ENCODE data around the gene KCNAB2. TPM values are rescaled to one million over a fixed set of nuclear protein-coding genes. Genes with fewer than 3 reads are reported as not detected.

The KCNAB2 gene
- total RNA-seq, 2 donors from 2014 or later: 2.0 to 5.5 TPM

- 87% methylated on average over 14 of the region's 14 CpGs for WGBS
These were observed 2.6 kb downstream of the KCNAB2 start for GRCh38 chr1:6048179-6048867.

GRCh38 chr1:6049419-6049818 lies 3.7 kb downstream of the KCNAB2 start:
- Histone ChIP-seq H3K4me3 (no peak overlapping the region), H3K36me3 (no peaks in the 10 kb centered on the region), H3K9me3 (no peaks in the 10 kb centered on the region), H3K27me3 (replicated peaks; ENCODE audit: insufficient read depth) (no peaks in the 10 kb centered on the region), H3K4me1 (replicated peaks) (peaks cover 7% of the 10 kb centered on the region), H3K27ac (no peak overlapping the region)
- WGBS: 89% methylated on average over 6 of the region's 6 CpGs
- no peak for TF ChIP-seq CTCF (IDR thresholded peaks at IDR 0.05)
- TF ChIP-seq POLR2A (IDR thresholded peaks at IDR 0.05): no peak
- TF ChIP-seq POLR2AphosphoS5 (IDR thresholded peaks at IDR 0.05): no peak
- intact Hi-C loops (cut with DNase I): no loop called here
- DNase-seq (ENCODE audit: low spot score): no peak

More at GRCh38 chr1:6048179-6048867, 2.6 kb downstream of the KCNAB2 start:
- Histone ChIP-seq H3K4me3 (no peak overlapping the region), H3K27me3 (replicated peaks; ENCODE audit: insufficient read depth) (no peaks in the 10 kb centered on the region), H3K36me3 (no peaks in the 10 kb centered on the region), H3K27ac (no peak overlapping the region), H3K4me1 (replicated peaks) (peaks cover 6% of the 10 kb centered on the region), H3K9me3 (no peaks in the 10 kb centered on the region)
- no peak for DNase-seq (ENCODE audit: low spot score)
- intact Hi-C loops (cut with DNase I): no loop called here
- no peak for TF ChIP-seq POLR2AphosphoS5 (IDR thresholded peaks at IDR 0.05)
- no peak for TF ChIP-seq CTCF (IDR thresholded peaks at IDR 0.05)
- TF ChIP-seq POLR2A (IDR thresholded peaks at IDR 0.05): no peak

GRCh38 chr1:6051423-6051822 lies 5.7 kb downstream of the KCNAB2 start:
- no peak overlapping the region for H3K4me3 ChIP-seq
- no peak overlapping the region for H3K27ac ChIP-seq
- intact Hi-C loops (cut with DNase I): loop anchor here (5.0 to 10.0 kb wide), 3 partner anchors 123 to 293 kb away; partner anchors contain the start of gene HES3
- no peak for TF ChIP-seq POLR2AphosphoS5 (IDR thresholded peaks at IDR 0.05)
- TF ChIP-seq CTCF (IDR thresholded peaks at IDR 0.05): no peak
- no peak for TF ChIP-seq POLR2A (IDR thresholded peaks at IDR 0.05)
- no peaks in the 10 kb centered on the region for H3K9me3 ChIP-seq
- H3K4me1 ChIP-seq (replicated peaks): peaks cover 7% of the 10 kb centered on the region
- no peaks in the 10 kb centered on the region for H3K27me3 ChIP-seq (replicated peaks; ENCODE audit: insufficient read depth)
- no peaks in the 10 kb centered on the region for H3K36me3 ChIP-seq
- 98% methylated on average over 23 of the region's 23 CpGs for WGBS
- no peak for DNase-seq (ENCODE audit: low spot score)

GRCh38 chr1:6052543-6053205 lies 7.0 kb downstream of the KCNAB2 start:
- no peaks in the 10 kb centered on the region for H3K36me3 ChIP-seq
- H3K27ac ChIP-seq: no peak overlapping the region
- peaks cover 7% of the 10 kb centered on the region for H3K4me1 ChIP-seq (replicated peaks)
- no peaks in the 10 kb centered on the region for H3K27me3 ChIP-seq (replicated peaks; ENCODE audit: insufficient read depth)
- no peaks in the 10 kb centered on the region for H3K9me3 ChIP-seq
- H3K4me3 ChIP-seq: no peak overlapping the region
- DNase-seq (ENCODE audit: low spot score): peak; percentile 70
- 9% methylated on average over 16 of the region's 16 CpGs for WGBS
- intact Hi-C loops (cut with DNase I): loop anchor here (5.0 to 10.0 kb wide), 3 partner anchors 122 to 292 kb away; partner anchors contain the start of gene HES3
- no peak for TF ChIP-seq POLR2A (IDR thresholded peaks at IDR 0.05)
- peak; percentile 32 for TF ChIP-seq POLR2AphosphoS5 (IDR thresholded peaks at IDR 0.05)
- TF ChIP-seq CTCF (IDR thresholded peaks at IDR 0.05): peak in 3 of 4 experiments; percentile 44 to 58 (median 46)

Measured in prostate gland (tissue), 2 donors.